Thyroid gland (tissue), 4 donors: ENCODE results near the gene KLF6. TPM values are rescaled to one million over a fixed set of nuclear protein-coding genes. Genes with fewer than 3 reads are reported as not detected.

Source experiments
- DNase-seq, 2 donors: peaks; one replicate each; pipeline ENCODE4 v3.0.0-alpha.2; 2019
- H3K27ac ChIP-seq, 3 donors: fragments of 200-600 bp; sonication (generic); 1 replicate in 2 of 3; 2 replicates in 1 of 3; pipeline ENCODE4 v1.5.1; 2016 to 2019; ENCODE audit warnings: mild to moderate bottlenecking in 1 of 3, moderate library complexity in 1 of 3
- H3K27me3 ChIP-seq: fragments of 200-600 bp; sonication (generic); one replicate; pipeline ENCODE4 v1.5.1; 2019
- H3K36me3 ChIP-seq, 2 donors: fragments of 200-600 bp; sonication (generic); one replicate each; pipeline ENCODE4 v1.5.1; 2016 to 2019
- H3K4me1 ChIP-seq, 2 donors: fragments of 200-600 bp; sonication (generic); one replicate each; pipeline ENCODE4 v1.5.1; 2017 to 2019
- H3K4me3 ChIP-seq, 3 donors: fragments of 200-600 bp; sonication (generic); replicated peaks in 1 of 3; 1 replicate in 2 of 3; 2 replicates in 1 of 3; pipeline ENCODE4 v1.5.1; 2016; ENCODE audit warnings: mild to moderate bottlenecking in 1 of 3
- H3K9me3 ChIP-seq: fragments of 200-600 bp; sonication (generic); one replicate; pipeline ENCODE4 v1.5.1; 2017
- CTCF ChIP-seq, 6 experiments: fragments of 200-600 bp in 3 of 6; fragments of 450-650 bp in 3 of 6; sonication (generic) in 3 of 6; IDR thresholded peaks; one replicate each; pipeline ENCODE4 v1.5.1; 2016 to 2019; ENCODE audit warnings: antibody characterized with exemption in 6 of 6, mild to moderate bottlenecking in 2 of 6, inconsistent platforms in 1 of 6, moderate library complexity in 1 of 6
- POLR2A ChIP-seq, 2 donors: fragments of 450-650 bp; IDR thresholded peaks; one replicate each; pipeline ENCODE4 v1.6.1; 2017; ENCODE audit warnings: antibody characterized with exemption in 2 of 2, mild to moderate bottlenecking in 2 of 2, moderate library complexity in 1 of 2
- WGBS, 2 donors: methylation state at CpG; one replicate each; pipeline ENCODE4 v1.1.5; 2017; 5-methylcytosine and 5-hydroxymethylcytosine counted together
- intact Hi-C: fragments of 100-400 bp; cut with DNase I; formaldehyde crosslinking; loops from one replicate; pipeline ENCODE4 v1.15.1; 2023
- total RNA-seq, 4 donors: library from RNA; depleted of rRNA; stranded (reverse); fragments of >200 nt; gene quantifications; one replicate each; pipeline ENCODE4 v1.2.3, GENCODE V29; 2016

Gene KLF6
- total RNA-seq, 4 donors from 2014 or later: 50.4 to 166 (median 103) TPM

DNA sequence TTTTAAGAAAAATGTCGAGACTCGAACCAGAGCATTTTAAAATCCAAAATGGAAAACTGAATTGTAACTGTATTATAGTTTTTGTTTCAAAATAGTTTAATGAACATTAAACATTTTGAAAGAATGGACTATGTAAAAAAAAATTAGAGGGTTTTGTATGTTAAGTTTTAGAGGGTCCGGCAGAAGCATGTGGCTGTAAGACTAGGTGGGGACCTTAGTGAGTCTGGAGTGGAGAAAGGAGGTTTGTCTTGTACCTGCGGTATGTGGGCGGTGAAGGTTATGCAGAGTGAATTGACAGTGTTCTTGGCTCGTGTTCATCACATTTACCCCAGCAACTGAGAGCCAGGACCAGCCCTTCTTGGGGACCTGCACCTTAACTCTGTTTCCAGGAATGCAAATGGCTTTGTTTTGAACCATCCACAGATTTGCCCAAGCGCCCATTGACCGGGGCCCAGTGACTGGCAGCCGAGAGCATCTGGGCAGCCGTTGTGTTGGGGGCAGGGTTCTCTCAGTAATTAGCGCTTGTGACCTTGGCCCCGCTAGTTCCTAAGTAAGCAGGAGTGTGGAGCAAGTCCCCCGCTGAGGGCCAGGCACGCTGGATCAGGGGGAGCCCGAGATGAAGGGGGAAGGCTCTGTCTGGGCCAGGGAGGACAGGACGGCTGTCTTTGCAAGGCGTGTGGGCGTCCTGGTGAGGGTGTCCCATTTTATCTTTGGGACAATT, 1.4 kb upstream of the KLF6 start:
- TF ChIP-seq POLR2A (IDR thresholded peaks at IDR 0.05) (peak in 1 of 2 donors; percentile 65), CTCF (IDR thresholded peaks at IDR 0.05) (no peak)
- Histone ChIP-seq H3K4me3 (peak overlapping the region in 1 of 3 donors; percentile 91), H3K36me3 (peaks cover 4 to 6% of the 10 kb centered on the region in 2 donors), H3K9me3 (no peaks in the 10 kb centered on the region), H3K27ac (peak overlapping the region; percentile 99 to 100 (median 100)), H3K27me3 (no peaks in the 10 kb centered on the region), H3K4me1 (peaks cover 6 to 10% of the 10 kb centered on the region in 2 donors)
- 67 to 71% methylated on average over 17 to 18 of the region's 18 CpGs for WGBS, 2 donors
- peak; percentile 51 to 69 for DNase-seq
- intact Hi-C loops: loop anchor here (10.0 kb wide), 3 partner anchors 68 to 878 kb away; no protein-coding TSS in a partner anchor

- Histone ChIP-seq H3K4me3 (peak overlapping the region; percentile 47 to 91 (median 81)), H3K36me3 (peaks cover 10 to 12% of the 10 kb centered on the region in 2 donors), H3K27me3 (no peaks in the 10 kb centered on the region), H3K27ac (peak overlapping the region; percentile 99 to 100 (median 100)), H3K4me1 (peaks cover 10 to 16% of the 10 kb centered on the region in 2 donors), H3K9me3 (no peaks in the 10 kb centered on the region)
- 1% methylated on average over 18 of the region's 18 CpGs for WGBS, 2 donors
- intact Hi-C loops: loop anchor here (10.0 kb wide), 3 partner anchors 69 to 879 kb away; no protein-coding TSS in a partner anchor
- DNase-seq: peak in 1 of 2 donors; percentile 56
- peak in 1 of 6 experiments; percentile 0 for TF ChIP-seq CTCF (IDR thresholded peaks at IDR 0.05)
- TF ChIP-seq POLR2A (IDR thresholded peaks at IDR 0.05): no peak
Measured at GRCh38 chr10:3785851-3786271, 852 bp upstream of the KLF6 start.

GRCh38 chr10:3785251-3785850, 342 bp upstream of the KLF6 start:
- peaks cover 14 to 21% of the 10 kb centered on the region in 2 donors for H3K4me1 ChIP-seq
- peaks cover 16 to 17% of the 10 kb centered on the region in 2 donors for H3K36me3 ChIP-seq
- H3K27me3 ChIP-seq: no peaks in the 10 kb centered on the region
- DNase-seq: peak; percentile 98 to 99
- H3K4me3 ChIP-seq: peak overlapping the region; percentile 47 to 96 (median 81)
- intact Hi-C loops: loop anchor here (10.0 kb wide), 3 partner anchors 69 to 879 kb away; no protein-coding TSS in a partner anchor
- H3K9me3 ChIP-seq: no peaks in the 10 kb centered on the region
- peak; percentile 99 to 100 for TF ChIP-seq POLR2A (IDR thresholded peaks at IDR 0.05)
- TF ChIP-seq CTCF (IDR thresholded peaks at IDR 0.05): no peak
- 0 to 4% methylated on average over 3 to 8 of the region's 76 CpGs for WGBS, 2 donors
- H3K27ac ChIP-seq: peak overlapping the region; percentile 99 to 100 (median 100)

- Histone ChIP-seq H3K27ac (peak overlapping the region; percentile 99 to 100 (median 100)), H3K9me3 (no peaks in the 10 kb centered on the region), H3K4me1 (peaks cover 19 to 36% of the 10 kb centered on the region in 2 donors), H3K36me3 (peaks cover 30 to 32% of the 10 kb centered on the region in 2 donors), H3K27me3 (no peaks in the 10 kb centered on the region), H3K4me3 (peak overlapping the region; percentile 58 to 96 (median 94))
- 0% methylated on average over 22 of the region's 22 CpGs for WGBS, 2 donors
- intact Hi-C loops: loop anchor here (10.0 kb wide), 3 partner anchors 71 to 881 kb away; no protein-coding TSS in a partner anchor
- TF ChIP-seq POLR2A (IDR thresholded peaks at IDR 0.05) (peak in 1 of 2 donors; percentile 34), CTCF (IDR thresholded peaks at IDR 0.05) (no peak)
- peak; percentile 54 to 62 for DNase-seq
Measured at GRCh38 chr10:3783682-3784432, 1.2 kb downstream of the KLF6 start.
